GM23338 (cell line): ENCODE measurements around the gene MATCAP1.

ENCODE experiments used
- CREB1 ChIP-seq: fragments of 250-450 bp; sonication (Bioruptor Pico); IDR thresholded peaks from 2 replicates; pipeline ENCODE4 v1.5.0; 2020; ENCODE audit warnings: low read depth, mild to moderate bottlenecking, moderate library complexity
- CTCF ChIP-seq, 2 experiments: fragments of 200-600 bp in 1 of 2; sonication (generic) in 1 of 2; conservative IDR thresholded peaks; 2 replicates each; pipeline versions ENCODE4 v1.5.1 to v1.6.1; 2016 to 2017; ENCODE audit warnings: antibody characterized with exemption in 2 of 2, low read depth in 2 of 2, mild to moderate bottlenecking in 2 of 2, moderate library complexity in 1 of 2
- ETS1 ChIP-seq: IDR thresholded peaks from 2 replicates; pipeline ENCODE4 v1.6.1; 2016; ENCODE audit warnings: antibody characterized with exemption
- EZH2 ChIP-seq: fragments of 200-600 bp; sonication (generic); IDR thresholded peaks from one replicate; pipeline ENCODE4 v1.8.0; 2017; ENCODE audit warnings: antibody characterized with exemption, mild to moderate bottlenecking, low read depth; ENCODE audit not compliant: unreplicated experiment
- EZH2phosphoT487 ChIP-seq: fragments of 200-600 bp; sonication (generic); IDR thresholded peaks from one replicate; pipeline ENCODE4 v1.8.1; 2018; ENCODE audit warnings: antibody characterized with exemption; ENCODE audit not compliant: unreplicated experiment
- JUNB ChIP-seq: IDR thresholded peaks from one replicate; pipeline ENCODE4 v1.6.1; 2016; ENCODE audit warnings: antibody characterized with exemption; ENCODE audit not compliant: unreplicated experiment
- NANOG ChIP-seq: IDR thresholded peaks from 2 replicates; pipeline ENCODE4 v1.6.1; 2016; ENCODE audit warnings: antibody characterized with exemption, borderline replicate concordance
- POLR2AphosphoS5 ChIP-seq: IDR thresholded peaks from 2 replicates; pipeline ENCODE4 v1.6.1; 2016; ENCODE audit warnings: antibody characterized with exemption, low read depth
- REST ChIP-seq: IDR thresholded peaks from one replicate; pipeline ENCODE4 v1.6.1; 2018; ENCODE audit warnings: antibody characterized with exemption; ENCODE audit not compliant: unreplicated experiment
- STAT1 ChIP-seq: IDR thresholded peaks from one replicate; pipeline ENCODE4 v1.6.1; 2016; ENCODE audit warnings: antibody characterized with exemption; ENCODE audit not compliant: unreplicated experiment
- ZNF114 ChIP-seq: fragments of 250-450 bp; sonication (Bioruptor Pico); IDR thresholded peaks from 2 replicates; pipeline ENCODE4 v1.5.0; 2020; ENCODE audit warnings: mild to moderate bottlenecking, moderate library complexity
- ZNF331 ChIP-seq: fragments of 250-450 bp; sonication (Bioruptor Pico); IDR thresholded peaks from 2 replicates; pipeline ENCODE4 v1.5.0; 2020; ENCODE audit warnings: low read depth, mild to moderate bottlenecking, moderate library complexity

GRCh38 chr16:67201411-67202345 lies 17.9 kb upstream of the MATCAP1 start:
- no peak for TF ChIP-seq POLR2AphosphoS5
- no peak for TF ChIP-seq CTCF (conservative IDR thresholded peaks at IDR 0.05; ENCODE audit: low read depth in 2 of 2)
- TF ChIP-seq CREB1 (CRISPR knock-in tag): no peak
- TF ChIP-seq REST: no peak
- no peak for TF ChIP-seq EZH2phosphoT487
- no peak for TF ChIP-seq EZH2
- no peak for TF ChIP-seq JUNB
- TF ChIP-seq ZNF331 (CRISPR knock-in tag): no peak
- no peak for TF ChIP-seq STAT1
- TF ChIP-seq ZNF114: no peak
- no peak for TF ChIP-seq ETS1
- no peak for TF ChIP-seq NANOG
